ENCODE results near the gene PTBP3.
"Not testable (repeated sequence)": the region's sequence is repeated elsewhere in the genome, so short reads cannot be mapped to it uniquely, and the experiment has no call there.

Gene PTBP3

GRCh38 chr9:112203536-112203935 is 129.9 kb downstream of the PTBP3 start:
- no peak for TF ChIP-seq CTCF (IDR thresholded peaks at IDR 0.05; ENCODE audit: control insufficient read depth, extremely low read depth, insufficient read depth)
- H3K4me3 ChIP-seq (ENCODE audit: low read depth, low read length), result no peak overlapping the region
- DNase-seq (ENCODE audit: low read depth), result no peak

- TF ChIP-seq CTCF (IDR thresholded peaks at IDR 0.05; ENCODE audit: control insufficient read depth, extremely low read depth, insufficient read depth), result no peak
- H3K4me3 ChIP-seq (ENCODE audit: low read depth, low read length), result no peak overlapping the region
- DNase-seq (ENCODE audit: low read depth), result no peak
Measured at GRCh38 chr9:112200711-112201110, 132.7 kb downstream of the PTBP3 start.

GRCh38 chr9:112198646-112199045 is 134.8 kb downstream of the PTBP3 start:
- TF ChIP-seq CTCF (IDR thresholded peaks at IDR 0.05; ENCODE audit: control insufficient read depth, extremely low read depth, insufficient read depth), result no peak
- H3K4me3 ChIP-seq (ENCODE audit: low read depth, low read length), result no peak overlapping the region
- DNase-seq (ENCODE audit: low read depth), result no peak

GRCh38 chr9:112194969-112195431 is 138.4 kb downstream of the PTBP3 start:
- no peak for TF ChIP-seq CTCF (IDR thresholded peaks at IDR 0.05; ENCODE audit: control insufficient read depth, extremely low read depth, insufficient read depth)
- no peak overlapping the region for H3K4me3 ChIP-seq (ENCODE audit: low read depth, low read length)
- DNase-seq (ENCODE audit: low read depth), result no peak

- H3K4me3 ChIP-seq (ENCODE audit: low read depth, low read length), result no peak overlapping the region
- no peak for DNase-seq (ENCODE audit: low read depth)
- no peak for TF ChIP-seq CTCF (IDR thresholded peaks at IDR 0.05; ENCODE audit: control insufficient read depth, extremely low read depth, insufficient read depth)
Measured at GRCh38 chr9:112193572-112194288, 139.7 kb downstream of the PTBP3 start.

GRCh38 chr9:112190320-112190719 is 143.1 kb downstream of the PTBP3 start:
- H3K4me3 ChIP-seq (ENCODE audit: low read depth, low read length); DNase-seq (ENCODE audit: low read depth): not testable (repeated sequence)

- no peak for TF ChIP-seq CTCF (IDR thresholded peaks at IDR 0.05; ENCODE audit: control insufficient read depth, extremely low read depth, insufficient read depth)
- H3K4me3 ChIP-seq (ENCODE audit: low read depth, low read length), result no peak overlapping the region
- DNase-seq (ENCODE audit: low read depth), result no peak
Measured at GRCh38 chr9:112188884-112189283, 144.5 kb downstream of the PTBP3 start.

Data from LNCaP clone FGC (cell line).